ENCODE data around the gene MBD6.
"Not testable (repeated sequence)": the region's sequence is repeated elsewhere in the genome, so short reads cannot be mapped to it uniquely, and the experiment has no call there.

Gene MBD6

GRCh38 chr12:57497223-57498131 lies 25.1 kb upstream of the MBD6 start:
- TF ChIP-seq CTCF (IDR thresholded peaks at IDR 0.05; ENCODE audit: insufficient read depth, low read depth, low read length, missing control alignments) = no peak
- no peak for DNase-seq (ENCODE audit: low read depth)
- no peak overlapping the region for H3K4me3 ChIP-seq (ENCODE audit: low read length)

- no peak for TF ChIP-seq CTCF (IDR thresholded peaks at IDR 0.05; ENCODE audit: insufficient read depth, low read depth, low read length, missing control alignments)
- H3K4me3 ChIP-seq (ENCODE audit: low read length) = no peak overlapping the region
- no peak for DNase-seq (ENCODE audit: low read depth)
These were observed 24.5 kb upstream of the MBD6 start for GRCh38 chr12:57498132-57498502.

- no peak overlapping the region for H3K4me3 ChIP-seq (ENCODE audit: low read length)
- no peak for DNase-seq (ENCODE audit: low read depth)
- no peak for TF ChIP-seq CTCF (IDR thresholded peaks at IDR 0.05; ENCODE audit: insufficient read depth, low read depth, low read length, missing control alignments)
These were observed 24.1 kb upstream of the MBD6 start for GRCh38 chr12:57498571-57498970.

GRCh38 chr12:57500213-57500612 lies 22.4 kb upstream of the MBD6 start:
- no peak overlapping the region for H3K4me3 ChIP-seq (ENCODE audit: low read length)
- DNase-seq (ENCODE audit: low read depth) = no peak
- no peak for TF ChIP-seq CTCF (IDR thresholded peaks at IDR 0.05; ENCODE audit: insufficient read depth, low read depth, low read length, missing control alignments)

- not testable (repeated sequence) for H3K4me3 ChIP-seq (ENCODE audit: low read length); DNase-seq (ENCODE audit: low read depth)
These were observed 20.2 kb upstream of the MBD6 start for GRCh38 chr12:57502311-57502969.

GRCh38 chr12:57506541-57506940 lies 16.1 kb upstream of the MBD6 start:
- H3K4me3 ChIP-seq (ENCODE audit: low read length); DNase-seq (ENCODE audit: low read depth): not testable (repeated sequence)

GRCh38 chr12:57507796-57508195 lies 14.8 kb upstream of the MBD6 start:
- H3K4me3 ChIP-seq (ENCODE audit: low read length); DNase-seq (ENCODE audit: low read depth): not testable (repeated sequence)

GRCh38 chr12:57511161-57511560 lies 11.5 kb upstream of the MBD6 start:
- no peak for TF ChIP-seq CTCF (IDR thresholded peaks at IDR 0.05; ENCODE audit: insufficient read depth, low read depth, low read length, missing control alignments)

More at GRCh38 chr12:57511161-57511560, 11.5 kb upstream of the MBD6 start:
- no peak for DNase-seq (ENCODE audit: low read depth)
- no peak overlapping the region for H3K4me3 ChIP-seq (ENCODE audit: low read length)

Data from epithelial cell of esophagus (primary cell).